Activated B cell treated with CpG ODN at 0.5 μM for 24 hours (primary cell): ENCODE measurements around the gene GAPDH. TPM values are rescaled to one million over a fixed set of nuclear protein-coding genes. Genes with fewer than 3 reads are reported as not detected.
A peak's percentile ranks its signal among the peaks of the same experiment; 100 is the strongest.
"Not testable (repeated sequence)": the region's sequence is repeated elsewhere in the genome, so short reads cannot be mapped to it uniquely, and the experiment has no call there.

ENCODE experiments used
- ATAC-seq: fragments of 200-7000 bp; cut with Tn5 transposase; one replicate; pipeline ENCODE4 v1.10.0; 2021; ENCODE audit warnings: low read depth, mild to moderate bottlenecking, moderate library complexity
- CTCF ChIA-PET: fragments of 350-600 bp; sonication (Branson Sonifier 250); formaldehyde crosslinking; loops from one replicate; lab custom pipeline; 2021; ENCODE audit warnings: antibody characterized with exemption; lab: Charles Lee
- POLR2A ChIA-PET: fragments of 350-600 bp; sonication (Branson Sonifier 250); formaldehyde crosslinking; loops from one replicate; lab custom pipeline; 2021; ENCODE audit warnings: antibody characterized with exemption; lab: Charles Lee
- DNase-seq: peaks from one replicate; pipeline ENCODE4 v3.0.0; 2022
- H3K27ac Mint-ChIP-seq: one replicate; pipeline ENCODE4 v1.8.0; 2020; ENCODE audit warnings: mixed read lengths
- H3K27me3 Mint-ChIP-seq: one replicate; pipeline ENCODE4 v1.8.0; 2021; ENCODE audit warnings: mixed read lengths
- H3K36me3 Mint-ChIP-seq: one replicate; pipeline ENCODE4 v1.8.0; 2021; ENCODE audit warnings: low read depth, mixed read lengths
- H3K4me1 Mint-ChIP-seq: one replicate; pipeline ENCODE4 v1.8.0; 2021; ENCODE audit warnings: mixed read lengths
- H3K4me3 Mint-ChIP-seq: one replicate; pipeline ENCODE4 v1.8.0; 2020; ENCODE audit warnings: mild to moderate bottlenecking, mixed read lengths
- H3K9me3 Mint-ChIP-seq: one replicate; pipeline ENCODE4 v1.8.0; 2020; ENCODE audit warnings: mixed read lengths
- intact Hi-C: fragments of 100-400 bp; cut with micrococcal nuclease; formaldehyde crosslinking; loops from one replicate; pipeline ENCODE4 v1.15.1; 2024
- total RNA-seq: library from RNA; stranded (reverse); gene quantifications from 2 replicates; pipeline ENCODE4 v1.2.3, GENCODE V29; 2022
- TF ChIP-seq, protein P1 (sequence below): fragments of 200-600 bp; IDR thresholded peaks from one replicate; pipeline ENCODE4 v1.8.0; 2022; ENCODE audit warnings: antibody characterized with exemption, mild to moderate bottlenecking

The GAPDH gene
- total RNA-seq = 1,003 and 1,033 TPM in 2 replicates

DNA sequence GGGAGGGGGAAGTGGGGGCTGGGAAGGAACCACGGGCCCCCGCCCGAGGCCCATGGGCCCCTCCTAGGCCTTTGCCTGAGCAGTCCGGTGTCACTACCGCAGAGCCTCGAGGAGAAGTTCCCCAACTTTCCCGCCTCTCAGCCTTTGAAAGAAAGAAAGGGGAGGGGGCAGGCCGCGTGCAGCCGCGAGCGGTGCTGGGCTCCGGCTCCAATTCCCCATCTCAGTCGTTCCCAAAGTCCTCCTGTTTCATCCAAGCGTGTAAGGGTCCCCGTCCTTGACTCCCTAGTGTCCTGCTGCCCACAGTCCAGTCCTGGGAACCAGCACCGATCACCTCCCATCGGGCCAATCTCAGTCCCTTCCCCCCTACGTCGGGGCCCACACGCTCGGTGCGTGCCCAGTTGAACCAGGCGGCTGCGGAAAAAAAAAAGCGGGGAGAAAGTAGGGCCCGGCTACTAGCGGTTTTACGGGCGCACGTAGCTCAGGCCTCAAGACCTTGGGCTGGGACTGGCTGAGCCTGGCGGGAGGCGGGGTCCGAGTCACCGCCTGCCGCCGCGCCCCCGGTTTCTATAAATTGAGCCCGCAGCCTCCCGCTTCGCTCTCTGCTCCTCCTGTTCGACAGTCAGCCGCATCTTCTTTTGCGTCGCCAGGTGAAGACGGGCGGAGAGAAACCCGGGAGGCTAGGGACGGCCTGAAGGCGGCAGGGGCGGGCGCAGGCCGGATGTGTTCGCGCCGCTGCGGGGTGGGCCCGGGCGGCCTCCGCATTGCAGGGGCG is at the start of gene GAPDH:
GAPDH (plus strand) TSS at position 595 of the 772 bp plus-strand sequence. CDS start 316 bp downstream, outside the sequence.
- intact Hi-C loops = loop anchor here (1.0 kb wide), 2 partner anchors 41 to 64 kb away; partner anchors contain the start of genes MRPL51 and VAMP1

DNA sequence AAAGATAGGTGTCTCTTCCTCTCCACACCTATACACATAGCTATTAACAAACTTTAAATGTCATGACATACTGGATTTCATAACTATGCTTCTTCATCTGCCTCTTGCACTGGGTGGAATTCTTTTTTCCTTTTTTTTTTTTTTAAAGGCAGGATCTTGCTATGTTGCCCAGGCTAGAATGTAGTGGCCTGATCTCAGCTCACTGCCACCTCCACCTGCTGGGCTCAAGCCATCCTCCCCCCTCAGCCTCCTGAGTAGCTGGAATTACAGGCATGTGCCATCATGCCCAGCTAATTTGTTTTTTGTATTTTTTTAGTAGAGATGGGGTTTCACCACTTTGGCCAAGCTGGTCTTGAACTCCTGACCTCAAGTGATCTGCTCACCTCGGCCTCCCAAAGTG is 46.1 kb upstream of the GAPDH start:
- no peak overlapping the region for H3K4me3 Mint-ChIP-seq
- ATAC-seq (no peak), DNase-seq (no peak)
- intact Hi-C loops = no loop called here
- ChIA-PET POLR2A (interaction anchor here (0.7 to 1.7 kb wide), 2 partner anchors 18 to 36 kb away, joined by 3 to 7 read pairs; partner anchors contain the start of gene VAMP1), CTCF (interaction anchor here (0.6 kb wide), 1 partner anchor 632 kb away, joined by 3 read pairs; no protein-coding TSS in a partner anchor)
- no peaks in the 10 kb centered on the region for H3K9me3 Mint-ChIP-seq
- no peaks in the 10 kb centered on the region for H3K27me3 Mint-ChIP-seq
- H3K36me3 Mint-ChIP-seq = peaks cover 20% of the 10 kb centered on the region
- TF ChIP-seq, protein P1, sequence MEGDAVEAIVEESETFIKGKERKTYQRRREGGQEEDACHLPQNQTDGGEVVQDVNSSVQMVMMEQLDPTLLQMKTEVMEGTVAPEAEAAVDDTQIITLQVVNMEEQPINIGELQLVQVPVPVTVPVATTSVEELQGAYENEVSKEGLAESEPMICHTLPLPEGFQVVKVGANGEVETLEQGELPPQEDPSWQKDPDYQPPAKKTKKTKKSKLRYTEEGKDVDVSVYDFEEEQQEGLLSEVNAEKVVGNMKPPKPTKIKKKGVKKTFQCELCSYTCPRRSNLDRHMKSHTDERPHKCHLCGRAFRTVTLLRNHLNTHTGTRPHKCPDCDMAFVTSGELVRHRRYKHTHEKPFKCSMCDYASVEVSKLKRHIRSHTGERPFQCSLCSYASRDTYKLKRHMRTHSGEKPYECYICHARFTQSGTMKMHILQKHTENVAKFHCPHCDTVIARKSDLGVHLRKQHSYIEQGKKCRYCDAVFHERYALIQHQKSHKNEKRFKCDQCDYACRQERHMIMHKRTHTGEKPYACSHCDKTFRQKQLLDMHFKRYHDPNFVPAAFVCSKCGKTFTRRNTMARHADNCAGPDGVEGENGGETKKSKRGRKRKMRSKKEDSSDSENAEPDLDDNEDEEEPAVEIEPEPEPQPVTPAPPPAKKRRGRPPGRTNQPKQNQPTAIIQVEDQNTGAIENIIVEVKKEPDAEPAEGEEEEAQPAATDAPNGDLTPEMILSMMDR = no peak
- peaks cover 10% of the 10 kb centered on the region for H3K4me1 Mint-ChIP-seq
- no peak overlapping the region for H3K27ac Mint-ChIP-seq

More for the DNA sequence above, at the start of gene GAPDH:
- peak within 1 kb of the TSS; percentile 93 for H3K27ac Mint-ChIP-seq
- H3K9me3 Mint-ChIP-seq = no peaks in the 10 kb centered on the region
- DNase-seq = peak; percentile 75
- TF ChIP-seq, protein P1 = no peak
- CTCF ChIA-PET = interaction anchor here (1.4 kb wide), 1 partner anchor 110 kb away, joined by 11 read pairs; no protein-coding TSS in a partner anchor
- H3K4me1 Mint-ChIP-seq = peaks cover 47% of the 10 kb centered on the region
- H3K36me3 Mint-ChIP-seq = peaks cover 56% of the 10 kb centered on the region
- ATAC-seq = peak; percentile 70
- no peaks in the 10 kb centered on the region for H3K27me3 Mint-ChIP-seq
- POLR2A ChIA-PET = interaction anchor here (0.6 to 3.6 kb wide), 26 partner anchors 20 to 428 kb away, joined by 3 to 71 read pairs (median 6); partner anchors contain the start of genes C12orf57, CD27, CD4 and CDCA3
- peak within 1 kb of the TSS; percentile 94 for H3K4me3 Mint-ChIP-seq

DNA sequence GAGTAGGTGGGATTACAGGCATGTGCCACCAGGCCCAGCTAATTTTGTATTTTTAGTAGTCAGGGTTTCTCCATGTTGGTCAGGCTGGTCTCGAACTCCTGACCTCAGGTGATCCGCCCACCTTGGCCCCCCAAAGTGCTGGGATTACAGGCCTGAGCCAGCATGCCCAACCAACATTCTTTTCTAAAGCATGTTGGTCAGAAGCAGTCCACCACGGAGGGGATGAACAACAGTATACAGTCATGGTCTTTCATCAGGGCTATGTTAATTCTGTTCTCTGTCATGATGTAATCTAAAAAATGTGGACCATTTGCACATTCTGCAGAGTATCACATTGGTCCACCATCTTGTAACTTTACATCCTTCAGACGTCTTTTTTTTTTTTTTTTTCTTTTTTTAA is 44.9 kb upstream of the GAPDH start:
- intact Hi-C loops = no loop called here
- no peak overlapping the region for H3K27ac Mint-ChIP-seq
- no peaks in the 10 kb centered on the region for H3K9me3 Mint-ChIP-seq
- H3K27me3 Mint-ChIP-seq = no peaks in the 10 kb centered on the region
- H3K36me3 Mint-ChIP-seq = peaks cover 24% of the 10 kb centered on the region
- DNase-seq (no peak), ATAC-seq (no peak)
- ChIA-PET POLR2A (interaction anchor here (1.7 to 4.3 kb wide), 2 partner anchors 18 to 19 kb away, joined by 7 to 89 read pairs; partner anchors contain the start of gene VAMP1), CTCF (no interaction called here)
- H3K4me1 Mint-ChIP-seq = peaks cover 16% of the 10 kb centered on the region
- no peak overlapping the region for H3K4me3 Mint-ChIP-seq
- TF ChIP-seq, protein P1 = no peak

DNA sequence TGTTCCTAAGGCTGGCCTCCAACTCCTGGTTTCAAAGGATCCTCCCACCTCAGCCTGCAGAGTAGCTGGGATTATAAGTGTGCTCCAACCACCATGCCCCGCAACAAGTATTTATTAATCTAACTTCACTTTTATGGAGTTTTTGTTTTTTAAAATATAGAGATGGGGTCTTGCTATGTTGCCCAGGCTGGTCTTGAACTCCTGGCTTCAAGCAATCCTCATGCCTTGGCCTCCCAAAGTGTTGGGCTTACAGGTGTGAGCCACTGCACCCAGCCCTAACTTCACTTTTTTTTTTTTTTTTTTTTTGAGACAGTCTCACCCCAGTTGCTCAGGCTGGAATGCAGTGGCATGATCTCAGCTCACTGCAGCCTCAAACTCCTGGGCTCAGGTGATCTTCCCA is 43.6 kb upstream of the GAPDH start:
- intact Hi-C loops, CTCF ChIA-PET, H3K27ac Mint-ChIP-seq, ATAC-seq, H3K27me3 Mint-ChIP-seq, H3K9me3 Mint-ChIP-seq, H3K4me3 Mint-ChIP-seq, DNase-seq: not testable (repeated sequence)
- peaks cover 24% of the 10 kb centered on the region for H3K36me3 Mint-ChIP-seq
- H3K4me1 Mint-ChIP-seq = peaks cover 28% of the 10 kb centered on the region
- POLR2A ChIA-PET = interaction anchor here (0.7 to 4.3 kb wide), 2 partner anchors 20 to 312 kb away, joined by 6 to 89 read pairs; partner anchors contain the start of gene VAMP1

DNA sequence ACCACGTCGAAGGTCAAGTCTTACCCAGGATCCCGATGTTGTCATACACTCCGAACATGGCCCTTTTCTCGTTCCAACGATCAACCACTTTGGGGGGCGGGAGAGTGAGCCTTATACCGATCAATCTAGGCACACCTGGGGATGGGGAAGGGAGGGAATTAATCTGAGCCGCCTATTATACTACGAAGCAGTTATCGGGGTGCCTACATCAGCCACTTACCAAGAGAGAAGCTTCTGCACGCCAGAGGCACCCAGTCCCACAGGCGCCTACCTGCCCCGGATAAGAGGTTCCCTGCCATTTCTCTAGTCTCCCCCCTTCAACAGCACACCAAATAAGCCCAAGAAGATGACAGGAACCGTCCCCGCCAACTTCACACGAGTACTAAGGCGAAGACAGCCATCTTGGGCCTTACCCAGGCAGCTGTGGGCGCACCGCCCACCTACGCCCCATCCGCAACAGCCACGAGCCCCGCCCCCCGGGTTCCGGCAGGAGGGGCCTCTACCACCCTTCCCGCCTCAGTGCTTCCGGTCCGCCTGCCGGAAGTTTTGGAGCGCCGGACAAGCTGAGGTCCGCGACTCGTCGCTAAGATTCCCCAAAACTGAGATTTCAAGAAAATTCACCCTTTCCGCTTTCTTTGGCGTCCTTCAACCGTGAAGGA is 41.4 kb upstream of the GAPDH start, which contains the start of gene MRPL51:
MRPL51 (minus strand) TSS at position 425 of the 659 bp plus-strand sequence; CDS start at position 299, 126 bp downstream.
- POLR2A ChIA-PET = interaction anchor here (0.6 to 4.3 kb wide), 30 partner anchors 8 to 630 kb away, joined by 3 to 89 read pairs (median 5); partner anchors contain the start of genes CD27, COPS7A, GAPDH and LPAR5
- ATAC-seq (peak; percentile 75), DNase-seq (peak; percentile 96)
- peaks cover 37% of the 10 kb centered on the region for H3K36me3 Mint-ChIP-seq
- TF ChIP-seq, protein P1 = no peak
- H3K9me3 Mint-ChIP-seq = no peaks in the 10 kb centered on the region
- H3K4me3 Mint-ChIP-seq = peak within 1 kb of the TSS; percentile 97
- intact Hi-C loops = loop anchor here (1.0 kb wide), 8 partner anchors 23 to 260 kb away; partner anchors contain the start of genes CHD4, GAPDH, ING4 and MLF2
- no peaks in the 10 kb centered on the region for H3K27me3 Mint-ChIP-seq
- H3K4me1 Mint-ChIP-seq = peaks cover 28% of the 10 kb centered on the region
- H3K27ac Mint-ChIP-seq = peak within 1 kb of the TSS; percentile 96
- CTCF ChIA-PET = interaction anchor here (0.9 to 1.5 kb wide), 4 partner anchors 22 to 61 kb away, joined by 3 to 11 read pairs (median 3); partner anchors contain the start of gene VAMP1
